ENCODE data around the gene CDKL4. TPM values are rescaled to one million over a fixed set of nuclear protein-coding genes. Genes with fewer than 3 reads are reported as not detected.

The CDKL4 gene
- total RNA-seq, 1 experiment from 2014 or later: 1.1 TPM

DNA sequence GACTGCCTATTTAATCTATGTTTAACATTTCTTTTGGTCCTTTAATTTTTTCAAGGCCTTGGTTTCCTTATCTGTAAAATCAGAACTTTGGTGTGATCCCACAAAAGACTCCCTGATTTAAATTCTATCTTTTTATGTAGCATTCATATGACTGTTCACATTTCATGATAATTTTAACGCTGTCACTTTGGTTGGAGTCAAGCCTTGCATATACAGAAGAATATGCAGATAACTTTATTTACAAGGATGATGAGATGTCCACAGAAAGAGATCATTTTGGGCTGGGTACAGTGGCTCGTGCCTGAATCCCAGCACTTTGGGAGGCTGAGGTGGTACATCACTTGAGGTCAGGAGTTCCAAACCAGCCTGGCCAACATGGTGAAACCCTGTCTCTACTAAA is 84.5 kb downstream of the CDKL4 start:
- Histone ChIP-seq H3K4me1 (ENCODE audit: insufficient read depth, low read length, poor library complexity, severe bottlenecking) (peaks cover 10% of the 10 kb centered on the region), H3K27ac (ENCODE audit: low read depth, low read length, poor library complexity, severe bottlenecking) (no peak overlapping the region), H3K4me3 (ENCODE audit: low read depth, low read length, poor library complexity, severe bottlenecking) (no peak overlapping the region), H3K27me3 (replicated peaks; ENCODE audit: insufficient read depth, low read depth, low read length, poor library complexity) (no peaks in the 10 kb centered on the region), H3K36me3 (ENCODE audit: insufficient read depth, low read length, poor library complexity, severe bottlenecking) (no peaks in the 10 kb centered on the region), H3K9me3 (ENCODE audit: low read depth, low read length, poor library complexity, severe bottlenecking) (no peaks in the 10 kb centered on the region)
- intact Hi-C loops (cut with micrococcal nuclease; ENCODE audit: unreplicated experiment): no loop called here
- CTCF ChIA-PET: no interaction called here
- no peak for DNase-seq (ENCODE audit: low spot score)
- POLR2A ChIA-PET (ENCODE audit: low non-redundant PET): no interaction called here
- TF ChIP-seq, protein P1, sequence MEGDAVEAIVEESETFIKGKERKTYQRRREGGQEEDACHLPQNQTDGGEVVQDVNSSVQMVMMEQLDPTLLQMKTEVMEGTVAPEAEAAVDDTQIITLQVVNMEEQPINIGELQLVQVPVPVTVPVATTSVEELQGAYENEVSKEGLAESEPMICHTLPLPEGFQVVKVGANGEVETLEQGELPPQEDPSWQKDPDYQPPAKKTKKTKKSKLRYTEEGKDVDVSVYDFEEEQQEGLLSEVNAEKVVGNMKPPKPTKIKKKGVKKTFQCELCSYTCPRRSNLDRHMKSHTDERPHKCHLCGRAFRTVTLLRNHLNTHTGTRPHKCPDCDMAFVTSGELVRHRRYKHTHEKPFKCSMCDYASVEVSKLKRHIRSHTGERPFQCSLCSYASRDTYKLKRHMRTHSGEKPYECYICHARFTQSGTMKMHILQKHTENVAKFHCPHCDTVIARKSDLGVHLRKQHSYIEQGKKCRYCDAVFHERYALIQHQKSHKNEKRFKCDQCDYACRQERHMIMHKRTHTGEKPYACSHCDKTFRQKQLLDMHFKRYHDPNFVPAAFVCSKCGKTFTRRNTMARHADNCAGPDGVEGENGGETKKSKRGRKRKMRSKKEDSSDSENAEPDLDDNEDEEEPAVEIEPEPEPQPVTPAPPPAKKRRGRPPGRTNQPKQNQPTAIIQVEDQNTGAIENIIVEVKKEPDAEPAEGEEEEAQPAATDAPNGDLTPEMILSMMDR (conservative IDR thresholded peaks at IDR 0.05; ENCODE audit: low read depth, low read length): no peak
- no peak for TF ChIP-seq EZH2 (IDR thresholded peaks at IDR 0.05; ENCODE audit: borderline replicate concordance, low read depth, low read length, poor library complexity, severe bottlenecking)
- BruUV-seq (replicated peaks): no TSS peak

- intact Hi-C loops (cut with micrococcal nuclease; ENCODE audit: unreplicated experiment): no loop called here
- no peak for DNase-seq (ENCODE audit: low spot score)
- POLR2A ChIA-PET (ENCODE audit: low non-redundant PET): no interaction called here
- Histone ChIP-seq H3K4me1 (ENCODE audit: insufficient read depth, low read length, poor library complexity, severe bottlenecking) (peaks cover 10% of the 10 kb centered on the region), H3K27me3 (replicated peaks; ENCODE audit: insufficient read depth, low read depth, low read length, poor library complexity) (no peaks in the 10 kb centered on the region), H3K9me3 (ENCODE audit: low read depth, low read length, poor library complexity, severe bottlenecking) (no peaks in the 10 kb centered on the region), H3K36me3 (ENCODE audit: insufficient read depth, low read length, poor library complexity, severe bottlenecking) (no peaks in the 10 kb centered on the region), H3K4me3 (ENCODE audit: low read depth, low read length, poor library complexity, severe bottlenecking) (no peak overlapping the region), H3K27ac (ENCODE audit: low read depth, low read length, poor library complexity, severe bottlenecking) (no peak overlapping the region)
- no peak for TF ChIP-seq EZH2 (IDR thresholded peaks at IDR 0.05; ENCODE audit: borderline replicate concordance, low read depth, low read length, poor library complexity, severe bottlenecking)
- TF ChIP-seq, protein P1 (conservative IDR thresholded peaks at IDR 0.05; ENCODE audit: low read depth, low read length): no peak
- no TSS peak for BruUV-seq (replicated peaks)
- CTCF ChIA-PET: no interaction called here
Measured at GRCh38 chr2:39158351-39158750, 85.4 kb downstream of the CDKL4 start.

DNA sequence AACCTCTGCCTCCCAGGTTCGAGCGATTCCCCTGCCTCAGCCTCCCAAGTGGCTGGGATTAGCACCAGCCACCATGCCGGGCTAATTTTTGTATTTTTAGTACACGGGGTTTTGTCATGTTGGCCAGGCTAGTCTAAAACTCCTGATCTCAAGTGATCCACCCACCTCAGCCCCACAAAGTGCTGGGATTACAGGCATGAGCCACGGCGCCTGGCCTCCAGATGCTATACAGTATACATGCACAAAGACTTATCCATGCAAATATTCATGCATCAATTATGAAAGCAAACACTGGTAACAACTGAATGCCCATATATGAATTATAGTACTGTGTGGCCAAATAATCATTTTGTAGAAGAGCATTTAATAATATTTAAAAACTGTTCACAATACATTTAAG is 86.9 kb downstream of the CDKL4 start:
- no peak for DNase-seq (ENCODE audit: low spot score)
- TF ChIP-seq, protein P1 (conservative IDR thresholded peaks at IDR 0.05; ENCODE audit: low read depth, low read length): no peak
- TF ChIP-seq EZH2 (IDR thresholded peaks at IDR 0.05; ENCODE audit: borderline replicate concordance, low read depth, low read length, poor library complexity, severe bottlenecking): no peak
- no TSS peak for BruUV-seq (replicated peaks)
- ChIA-PET POLR2A (ENCODE audit: low non-redundant PET) (no interaction called here), CTCF (no interaction called here)
- intact Hi-C loops (cut with micrococcal nuclease; ENCODE audit: unreplicated experiment): no loop called here
- no peaks in the 10 kb centered on the region for H3K9me3 ChIP-seq (ENCODE audit: low read depth, low read length, poor library complexity, severe bottlenecking)
- no peak overlapping the region for H3K27ac ChIP-seq (ENCODE audit: low read depth, low read length, poor library complexity, severe bottlenecking)
- H3K4me3 ChIP-seq (ENCODE audit: low read depth, low read length, poor library complexity, severe bottlenecking): no peak overlapping the region
- no peaks in the 10 kb centered on the region for H3K27me3 ChIP-seq (replicated peaks; ENCODE audit: insufficient read depth, low read depth, low read length, poor library complexity)
- H3K36me3 ChIP-seq (ENCODE audit: insufficient read depth, low read length, poor library complexity, severe bottlenecking): no peaks in the 10 kb centered on the region
- H3K4me1 ChIP-seq (ENCODE audit: insufficient read depth, low read length, poor library complexity, severe bottlenecking): peaks cover 10% of the 10 kb centered on the region

Measured in A673 (cell line).